GM19351 (cell line): ENCODE measurements around the gene BZW2.

ENCODE experiments used
- ATAC-seq: cut with Tn5 transposase; IDR thresholded peaks from one replicate; pipeline ENCODE4 v1.9.1; 2021; ENCODE audit warnings: mild to moderate bottlenecking, moderate library complexity; ENCODE audit not compliant: unreplicated experiment

The BZW2 gene

GRCh38 chr7:16744518-16745250 lies 98.7 kb downstream of the BZW2 start:
- ATAC-seq = no peak

GRCh38 chr7:16745645-16746044 lies 99.7 kb downstream of the BZW2 start:
- no peak for ATAC-seq

GRCh38 chr7:16747102-16747501 lies 101.1 kb downstream of the BZW2 start:
- ATAC-seq = no peak

- peak; percentile 86 for ATAC-seq
These were observed 107.3 kb downstream of the BZW2 start, which contains the start of gene TSPAN13 for GRCh38 chr7:16753102-16753931. Gene TSPAN13, plus strand, starts transcription at chr7:16753755. Its CDS starts 213 bp downstream, at chr7:16753968.

GRCh38 chr7:16753932-16754855 lies 108.2 kb downstream of the BZW2 start:
- ATAC-seq = peak; percentile 31

- no peak for ATAC-seq
These were observed 108.9 kb downstream of the BZW2 start for GRCh38 chr7:16754856-16755317.

GRCh38 chr7:16755397-16755796 lies 109.4 kb downstream of the BZW2 start:
- no peak for ATAC-seq
